ENCODE measurements around the gene BFAR. TPM values are rescaled to one million over a fixed set of nuclear protein-coding genes. Genes with fewer than 3 reads are reported as not detected.

The BFAR gene
- polyA plus RNA-seq, 1 donor from 2014 or later: 63.5 TPM

- Histone ChIP-seq H3K9me2 (ENCODE audit: insufficient read depth, low read length) (no peaks in the 10 kb centered on the region), H3K9ac (ENCODE audit: low read length) (no peak overlapping the region), H3K9me3 (ENCODE audit: low read length) (no peaks in the 10 kb centered on the region), H3K79me2 (replicated peaks; ENCODE audit: insufficient read depth, low read length) (no peaks in the 10 kb centered on the region), H4K20me1 (ENCODE audit: insufficient read depth) (no peaks in the 10 kb centered on the region), H3K4me3 (ENCODE audit: low read length) (no peak overlapping the region), H2AFZ (ENCODE audit: low read depth, low read length) (no peak overlapping the region), H3K27ac (ENCODE audit: low read length) (no peak overlapping the region), H3F3A (ENCODE audit: insufficient read depth, low read length, poor library complexity, severe bottlenecking) (no peaks in the 10 kb centered on the region), H3K36me3 (ENCODE audit: insufficient read depth, low read length) (peaks cover 5% of the 10 kb centered on the region), H3K27me3 (ENCODE audit: insufficient read depth, low read depth, low read length) (no peaks in the 10 kb centered on the region), H3K4me2 (ENCODE audit: low read length) (no peak overlapping the region)
- TF ChIP-seq MXI1 (conservative IDR thresholded peaks at IDR 0.05; ENCODE audit: poor library complexity, severe bottlenecking) (no peak), SMC3 (conservative IDR thresholded peaks at IDR 0.05; ENCODE audit: poor library complexity) (no peak), EP300 (conservative IDR thresholded peaks at IDR 0.05; ENCODE audit: poor library complexity, severe bottlenecking) (no peak), REST (IDR thresholded peaks at IDR 0.05; ENCODE audit: borderline replicate concordance) (no peak), RAD21 (conservative IDR thresholded peaks at IDR 0.05) (no peak), TAF1 (IDR thresholded peaks at IDR 0.05; ENCODE audit: low read depth) (no peak), POLR2AphosphoS5 (IDR thresholded peaks at IDR 0.05) (no peak), CTCF (IDR thresholded peaks at IDR 0.05; ENCODE audit: poor library complexity, severe bottlenecking) (no peak), EZH2 (IDR thresholded peaks at IDR 0.05; ENCODE audit: borderline replicate concordance, insufficient read depth, low read length, poor library complexity, severe bottlenecking) (no peak)
Observed at GRCh38 chr16:14608604-14609003, 24.1 kb upstream of the BFAR start.

GRCh38 chr16:14609716-14610115, 23.0 kb upstream of the BFAR start:
- Histone ChIP-seq H3F3A (ENCODE audit: insufficient read depth, low read length, poor library complexity, severe bottlenecking) (no peaks in the 10 kb centered on the region), H2AFZ (ENCODE audit: low read depth, low read length) (no peak overlapping the region), H3K9me2 (ENCODE audit: insufficient read depth, low read length) (no peaks in the 10 kb centered on the region), H3K27ac (ENCODE audit: low read length) (no peak overlapping the region), H3K4me3 (ENCODE audit: low read length) (no peak overlapping the region), H3K9me3 (ENCODE audit: low read length) (no peaks in the 10 kb centered on the region), H3K27me3 (ENCODE audit: insufficient read depth, low read depth, low read length) (no peaks in the 10 kb centered on the region), H3K79me2 (replicated peaks; ENCODE audit: insufficient read depth, low read length) (no peaks in the 10 kb centered on the region), H3K9ac (ENCODE audit: low read length) (no peak overlapping the region), H4K20me1 (ENCODE audit: insufficient read depth) (no peaks in the 10 kb centered on the region), H3K36me3 (ENCODE audit: insufficient read depth, low read length) (no peaks in the 10 kb centered on the region), H3K4me2 (ENCODE audit: low read length) (no peak overlapping the region)
- no peak for TF ChIP-seq RAD21 (conservative IDR thresholded peaks at IDR 0.05)
- TF ChIP-seq MXI1 (conservative IDR thresholded peaks at IDR 0.05; ENCODE audit: poor library complexity, severe bottlenecking): no peak
- no peak for TF ChIP-seq CTCF (IDR thresholded peaks at IDR 0.05; ENCODE audit: poor library complexity, severe bottlenecking)
- no peak for TF ChIP-seq EZH2 (IDR thresholded peaks at IDR 0.05; ENCODE audit: borderline replicate concordance, insufficient read depth, low read length, poor library complexity, severe bottlenecking)
- no peak for TF ChIP-seq SMC3 (conservative IDR thresholded peaks at IDR 0.05; ENCODE audit: poor library complexity)
- TF ChIP-seq POLR2AphosphoS5 (IDR thresholded peaks at IDR 0.05): no peak
- TF ChIP-seq TAF1 (IDR thresholded peaks at IDR 0.05; ENCODE audit: low read depth): no peak
- TF ChIP-seq REST (IDR thresholded peaks at IDR 0.05; ENCODE audit: borderline replicate concordance): no peak
- no peak for TF ChIP-seq EP300 (conservative IDR thresholded peaks at IDR 0.05; ENCODE audit: poor library complexity, severe bottlenecking)

Data from neural cell (in vitro differentiated cells).